T-helper 2 cell treated with Interferon-gamma antibody and Interleukin-4, amounts not matched to agents 5 μg/mL and 100 μg/mL, for 36 hours (primary cell): ENCODE results near the gene RNH1.

Experiments used
- DNase-seq: peaks from one replicate; pipeline ENCODE4 v3.0.0; 2021; ENCODE audit warnings: low spot score
- H3K27ac Mint-ChIP-seq: one replicate; pipeline ENCODE4 v1.8.0; 2021; ENCODE audit warnings: mild to moderate bottlenecking, mixed read lengths
- H3K27me3 Mint-ChIP-seq: one replicate; pipeline ENCODE4 v1.8.0; 2021; ENCODE audit warnings: low read depth, mixed read lengths
- H3K36me3 Mint-ChIP-seq: one replicate; pipeline ENCODE4 v1.8.0; 2021; ENCODE audit warnings: low read depth, mixed read lengths
- H3K4me1 Mint-ChIP-seq: one replicate; pipeline ENCODE4 v1.8.0; 2021; ENCODE audit warnings: low read depth, mixed read lengths
- H3K4me3 Mint-ChIP-seq: one replicate; pipeline ENCODE4 v1.8.0; 2022; ENCODE audit warnings: mild to moderate bottlenecking, moderate library complexity, mixed read lengths
- H3K9me3 Mint-ChIP-seq: one replicate; pipeline ENCODE4 v1.8.0; 2021; ENCODE audit warnings: mixed read lengths

The RNH1 gene

GRCh38 chr11:532986-533585 is 26.0 kb upstream of the RNH1 start:
- peaks cover 5% of the 10 kb centered on the region for H3K4me1 Mint-ChIP-seq
- peaks cover 7% of the 10 kb centered on the region for H3K36me3 Mint-ChIP-seq
- DNase-seq = no peak
- no peak overlapping the region for H3K27ac Mint-ChIP-seq
- no peaks in the 10 kb centered on the region for H3K27me3 Mint-ChIP-seq
- H3K4me3 Mint-ChIP-seq = no peak overlapping the region
- H3K9me3 Mint-ChIP-seq = no peaks in the 10 kb centered on the region

- peaks cover 3% of the 10 kb centered on the region for H3K4me1 Mint-ChIP-seq
- H3K9me3 Mint-ChIP-seq = no peaks in the 10 kb centered on the region
- H3K4me3 Mint-ChIP-seq = no peak overlapping the region
- no peaks in the 10 kb centered on the region for H3K27me3 Mint-ChIP-seq
- peaks cover 7% of the 10 kb centered on the region for H3K36me3 Mint-ChIP-seq
- DNase-seq = no peak
- no peak overlapping the region for H3K27ac Mint-ChIP-seq
Observed at GRCh38 chr11:532527-532985, 25.5 kb upstream of the RNH1 start.

- no peak overlapping the region for H3K27ac Mint-ChIP-seq
- peaks cover 7% of the 10 kb centered on the region for H3K36me3 Mint-ChIP-seq
- H3K9me3 Mint-ChIP-seq = no peaks in the 10 kb centered on the region
- peaks cover 3% of the 10 kb centered on the region for H3K4me1 Mint-ChIP-seq
- H3K4me3 Mint-ChIP-seq = no peak overlapping the region
- H3K27me3 Mint-ChIP-seq = no peaks in the 10 kb centered on the region
- no peak for DNase-seq
Observed at GRCh38 chr11:531919-532526, 25.0 kb upstream of the RNH1 start.

GRCh38 chr11:530960-531831 is 24.2 kb upstream of the RNH1 start:
- H3K4me1 Mint-ChIP-seq = peaks cover 2% of the 10 kb centered on the region
- no peak overlapping the region for H3K27ac Mint-ChIP-seq
- no peaks in the 10 kb centered on the region for H3K9me3 Mint-ChIP-seq
- no peak for DNase-seq
- H3K36me3 Mint-ChIP-seq = peaks cover 7% of the 10 kb centered on the region
- H3K4me3 Mint-ChIP-seq = no peak overlapping the region
- no peaks in the 10 kb centered on the region for H3K27me3 Mint-ChIP-seq

- no peak overlapping the region for H3K4me3 Mint-ChIP-seq
- no peaks in the 10 kb centered on the region for H3K27me3 Mint-ChIP-seq
- H3K36me3 Mint-ChIP-seq = peaks cover 7% of the 10 kb centered on the region
Observed at GRCh38 chr11:529728-530411, 22.8 kb upstream of the RNH1 start.

GRCh38 chr11:528815-529727 is 22.0 kb upstream of the RNH1 start:
- peaks cover 7% of the 10 kb centered on the region for H3K36me3 Mint-ChIP-seq
- H3K4me1 Mint-ChIP-seq = no peaks in the 10 kb centered on the region
- no peaks in the 10 kb centered on the region for H3K9me3 Mint-ChIP-seq
- H3K27me3 Mint-ChIP-seq = no peaks in the 10 kb centered on the region
- DNase-seq = no peak
- no peak overlapping the region for H3K27ac Mint-ChIP-seq
- no peak overlapping the region for H3K4me3 Mint-ChIP-seq

More at GRCh38 chr11:529728-530411, 22.8 kb upstream of the RNH1 start:
- DNase-seq = no peak
- Mint-ChIP-seq H3K27ac (no peak overlapping the region), H3K9me3 (no peaks in the 10 kb centered on the region), H3K4me1 (no peaks in the 10 kb centered on the region)

- H3K27ac Mint-ChIP-seq = no peak overlapping the region
- no peaks in the 10 kb centered on the region for H3K9me3 Mint-ChIP-seq
- no peak overlapping the region for H3K4me3 Mint-ChIP-seq
- peaks cover 7% of the 10 kb centered on the region for H3K36me3 Mint-ChIP-seq
- no peaks in the 10 kb centered on the region for H3K27me3 Mint-ChIP-seq
- no peak for DNase-seq
- no peaks in the 10 kb centered on the region for H3K4me1 Mint-ChIP-seq
Observed at GRCh38 chr11:528166-528814, 21.2 kb upstream of the RNH1 start.

GRCh38 chr11:526192-526591 is 19.1 kb upstream of the RNH1 start:
- no peak overlapping the region for H3K27ac Mint-ChIP-seq
- no peaks in the 10 kb centered on the region for H3K9me3 Mint-ChIP-seq
- no peaks in the 10 kb centered on the region for H3K27me3 Mint-ChIP-seq
- no peaks in the 10 kb centered on the region for H3K4me1 Mint-ChIP-seq
- no peaks in the 10 kb centered on the region for H3K36me3 Mint-ChIP-seq
- no peak for DNase-seq
- no peak overlapping the region for H3K4me3 Mint-ChIP-seq

- Mint-ChIP-seq H3K4me1 (peaks cover 2% of the 10 kb centered on the region), H3K9me3 (peaks cover 7% of the 10 kb centered on the region), H3K36me3 (peaks cover 4% of the 10 kb centered on the region), H3K4me3 (no peak overlapping the region), H3K27ac (no peak overlapping the region), H3K27me3 (no peaks in the 10 kb centered on the region)
- DNase-seq = no peak
Observed at GRCh38 chr11:521177-521688, 14.2 kb upstream of the RNH1 start.

- no peak overlapping the region for H3K27ac Mint-ChIP-seq
- H3K27me3 Mint-ChIP-seq = no peaks in the 10 kb centered on the region
- peaks cover 7% of the 10 kb centered on the region for H3K9me3 Mint-ChIP-seq
- H3K36me3 Mint-ChIP-seq = peaks cover 6% of the 10 kb centered on the region
- peaks cover 2% of the 10 kb centered on the region for H3K4me1 Mint-ChIP-seq
- peak; percentile 26 for DNase-seq
- no peak overlapping the region for H3K4me3 Mint-ChIP-seq
Observed at GRCh38 chr11:520428-521176, 13.6 kb upstream of the RNH1 start.

- no peaks in the 10 kb centered on the region for H3K27me3 Mint-ChIP-seq
- peaks cover 14% of the 10 kb centered on the region for H3K36me3 Mint-ChIP-seq
- peaks cover 7% of the 10 kb centered on the region for H3K9me3 Mint-ChIP-seq
- peak overlapping the region; percentile 81 for H3K4me3 Mint-ChIP-seq
- H3K27ac Mint-ChIP-seq = peak overlapping the region; percentile 80
- peak; percentile 84 for DNase-seq
- H3K4me1 Mint-ChIP-seq = peaks cover 2% of the 10 kb centered on the region
Observed at GRCh38 chr11:518463-519202, 11.6 kb upstream of the RNH1 start.
